ENCODE results near the gene TMX2. TPM values are rescaled to one million over a fixed set of nuclear protein-coding genes. Genes with fewer than 3 reads are reported as not detected.
A peak's percentile ranks its signal among the peaks of the same experiment; 100 is the strongest.

Gene TMX2
- total RNA-seq, 1 experiment from 2014 or later = 93.9 TPM

- TF ChIP-seq EGR1 (IDR thresholded peaks at IDR 0.05; ENCODE audit: low read depth) = no peak
- TF ChIP-seq ZNF274 (IDR thresholded peaks at IDR 0.05; ENCODE audit: low read depth, low read length) = no peak
These were observed 65.5 kb downstream of the TMX2 start (continued) for GRCh38 chr11:57777969-57778317.

- no peaks in the 10 kb centered on the region for H3K9me3 ChIP-seq (ENCODE audit: control insufficient read depth in 1 of 2, insufficient read depth in 1 of 2, low read depth in 1 of 2, low read length in 2 of 2)
- ChIA-PET RAD21 (ENCODE audit: low non-redundant PET in 1 of 2, low total read pairs in 2 of 2, uncharacterized antibody in 2 of 2, unreplicated experiment in 2 of 2) (interaction anchor here (0.9 to 1.5 kb wide), 4 partner anchors 17 to 22 kb away, joined by 3 to 7 read pairs (median 4); partner anchors contain the start of gene CTNND1 (in 2 of the 2)), CTCF (interaction anchor here (0.9 to 4.5 kb wide), 3 partner anchors 17 to 27 kb away, joined by 3 to 30 read pairs (median 12); partner anchors contain the start of genes BTBD18 and CTNND1), POLR2A (interaction anchor here (0.7 to 2.8 kb wide), 9 partner anchors 8 to 798 kb away, joined by 3 to 22 read pairs (median 6); partner anchors contain the start of genes BTBD18, CTNND1 and SELENOH)
- H3K36me3 ChIP-seq (ENCODE audit: control insufficient read depth in 1 of 2, insufficient read depth in 2 of 2, low read length in 2 of 2) = no peaks in the 10 kb centered on the region
- DNase-seq (ENCODE audit: low read depth, low spot score) (peak; percentile 89), ATAC-seq (peak; percentile 81)
- no TSS peak for BruUV-seq (replicated peaks)
- H3K27ac ChIP-seq (ENCODE audit: low read depth, low read length) = peak overlapping the region; percentile 89
- no peaks in the 10 kb centered on the region for H3K27me3 ChIP-seq (ENCODE audit: insufficient read depth, low read length)
- H3K9me2 ChIP-seq (ENCODE audit: insufficient read depth) = no peaks in the 10 kb centered on the region
- H3K4me1 ChIP-seq (ENCODE audit: control insufficient read depth in 1 of 2, insufficient read depth in 2 of 2, low read length in 2 of 2) = peaks cover 88 to 98% of the 10 kb centered on the region in 2 experiments
- H3K79me2 ChIP-seq (ENCODE audit: insufficient read depth, low read length) = peaks cover 100% of the 10 kb centered on the region
- peak overlapping the region; percentile 72 for H3K4me2 ChIP-seq (ENCODE audit: low read length)
- peak overlapping the region; percentile 69 for H3K9ac ChIP-seq (ENCODE audit: low read length)
- no peaks in the 10 kb centered on the region; the same call in 1 of the 2 replicates for H4K20me1 ChIP-seq (ENCODE audit: insufficient read depth)
- no peak overlapping the region for H2AFZ ChIP-seq (ENCODE audit: low read depth, low read length, poor library complexity, severe bottlenecking)
- H3K4me3 ChIP-seq (replicated peaks in 1 of 2; ENCODE audit: low read depth in 1 of 2, low read length in 2 of 2) = peak overlapping the region; percentile 28 to 49
- intact Hi-C loops (cut with micrococcal nuclease) = loop anchor here (2.0 kb wide), 1 partner anchor 16 kb away; no protein-coding TSS in a partner anchor
- TF ChIP-seq MAX (IDR thresholded peaks at IDR 0.05) = peak; percentile 62
- TF ChIP-seq RAD21 (IDR thresholded peaks at IDR 0.05; ENCODE audit: low read depth) = 0 out of 2 replicates have a peak, but pooled peaks have one; percentile 7
- no peak for TF ChIP-seq ELF1 (IDR thresholded peaks at IDR 0.05; ENCODE audit: borderline replicate concordance, low read depth)
- peak; percentile 71 for TF ChIP-seq TCF7L2 (IDR thresholded peaks at IDR 0.05; ENCODE audit: borderline replicate concordance, extremely low read depth, insufficient read depth, insufficient read length)
- no peak for TF ChIP-seq ZFX (IDR thresholded peaks at IDR 0.05)
- no peak for TF ChIP-seq EZH2 (IDR thresholded peaks at IDR 0.05)
- 0 out of 2 replicates have a peak, but pooled peaks have one; percentile 25 for TF ChIP-seq EGR1 (IDR thresholded peaks at IDR 0.05; ENCODE audit: low read depth)
- TF ChIP-seq SIN3A (IDR thresholded peaks at IDR 0.05; ENCODE audit: low read depth) = peak; percentile 48; the same call in 1 of the 2 replicates
- TF ChIP-seq ATF3 (IDR thresholded peaks at IDR 0.05) = no peak
- peak; percentile 93 for TF ChIP-seq SP1 (IDR thresholded peaks at IDR 0.05; ENCODE audit: low read depth)
- TF ChIP-seq FOSL1 (IDR thresholded peaks at IDR 0.05; ENCODE audit: low read depth) = peak; percentile 48; the same call in 1 of the 2 replicates
- 0 out of 2 replicates have a peak, but pooled peaks have one; percentile 23 for TF ChIP-seq CEBPB (IDR thresholded peaks at IDR 0.05; ENCODE audit: low read depth)
- TF ChIP-seq POLR2A (IDR thresholded peaks at IDR 0.05; ENCODE audit: borderline replicate concordance, extremely low read depth, insufficient read depth, insufficient read length) = no peak
- peak; percentile 52 for TF ChIP-seq JUND (IDR thresholded peaks at IDR 0.05)
- TF ChIP-seq SRF (IDR thresholded peaks at IDR 0.05; ENCODE audit: low read depth) = 0 out of 2 replicates have a peak, but pooled peaks have one; percentile 42
- no peak for TF ChIP-seq CTCF (IDR thresholded peaks at IDR 0.05 in 2 of 3, conservative IDR thresholded peaks at IDR 0.05 in 1 of 3; ENCODE audit: borderline replicate concordance in 1 of 3, insufficient read depth in 1 of 3, low read depth in 2 of 3, low read length in 2 of 3)
- TF ChIP-seq YY1 (IDR thresholded peaks at IDR 0.05; ENCODE audit: extremely low read depth, insufficient replicate concordance, low read depth, low read length) = no peak
- peak; percentile 68 for TF ChIP-seq POLR2AphosphoS5 (IDR thresholded peaks at IDR 0.05; ENCODE audit: low read depth, low read length)
- peak; percentile 76; the same call in 1 of the 2 replicates for TF ChIP-seq CBX3 (IDR thresholded peaks at IDR 0.05; ENCODE audit: low read depth)
These were observed 66.1 kb downstream of the TMX2 start for GRCh38 chr11:57778318-57779037.
